Heart left ventricle (tissue), 13 donors: ENCODE results near the gene DMKN.
"Not testable (repeated sequence)": the region's sequence is repeated elsewhere in the genome, so short reads cannot be mapped to it uniquely, and the experiment has no call there.

Experiments used
- POLR2A ChIP-seq, 2 donors: fragments of 450-650 bp; IDR thresholded peaks; one replicate each; pipeline ENCODE4 v1.6.1; 2017; ENCODE audit warnings: antibody characterized with exemption in 2 of 2, mild to moderate bottlenecking in 2 of 2, moderate library complexity in 2 of 2
- TF ChIP-seq, protein P1 (sequence below), 12 donors: fragments of 200-600 bp; sonication (generic) in 4 of 12; IDR thresholded peaks; one replicate each; pipeline versions ENCODE4 v1.5.0 to v1.8.0; 2018 to 2022; ENCODE audit warnings: antibody characterized with exemption in 12 of 12, mild to moderate bottlenecking in 5 of 12
- donor health status: ischemic (EF 13 %, LVEDD 7.1; RV severe dilation, severe dysfunction).
- donor health status: DM: no; HTN: yes; CAD: no.
- donor health status: DM: no; HTN: no; CAD: no.
- donor health status: ischemic (EF 25% LVEDD 6.9; RV normal size, moderate dysfunction).
- donor health status: ischemic (EF 25% LVEDD 5.7; RV mildly dilated, moderate dysfunction).
- donor health status: ischemic (EF 35%, LVEDD 5.7; RV mildly dilated, moderate dysfunction).
- donor health status: nonischemic (EF 11% LVEDD 7.7; RV severe dilation, severe dysfunction).
- donor health status: DM: yes; HTN: yes; CAD: no.
- donor health status: PGD.
- donor health status: ischemic (EF 29% LVEDD 5.4; RV normal size, mild dysfunction).
- donor health status: nonischemic (EF 23%, LVEDD 6.1; RV moderate dilation, normal function).

DNA sequence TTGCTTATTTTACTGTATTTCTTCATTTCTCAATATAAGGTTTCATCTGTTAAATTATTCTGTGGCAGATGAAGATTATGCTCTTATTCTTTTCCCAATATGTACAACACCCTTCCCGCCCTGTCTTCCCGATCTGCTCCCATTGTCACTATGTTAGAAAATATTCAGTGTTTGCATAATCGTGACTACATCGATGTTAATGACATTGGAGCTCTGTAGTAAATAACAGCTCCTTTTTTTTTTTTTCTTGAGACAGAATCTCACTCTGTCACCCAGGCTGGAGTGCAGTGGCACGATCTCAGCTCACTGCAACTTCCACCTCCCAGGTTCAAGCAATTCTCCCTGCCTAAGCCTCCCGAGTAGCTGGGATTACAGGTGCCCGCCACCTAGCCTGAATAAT, 50.5 kb downstream of the DMKN start:
- TF ChIP-seq, protein P1, sequence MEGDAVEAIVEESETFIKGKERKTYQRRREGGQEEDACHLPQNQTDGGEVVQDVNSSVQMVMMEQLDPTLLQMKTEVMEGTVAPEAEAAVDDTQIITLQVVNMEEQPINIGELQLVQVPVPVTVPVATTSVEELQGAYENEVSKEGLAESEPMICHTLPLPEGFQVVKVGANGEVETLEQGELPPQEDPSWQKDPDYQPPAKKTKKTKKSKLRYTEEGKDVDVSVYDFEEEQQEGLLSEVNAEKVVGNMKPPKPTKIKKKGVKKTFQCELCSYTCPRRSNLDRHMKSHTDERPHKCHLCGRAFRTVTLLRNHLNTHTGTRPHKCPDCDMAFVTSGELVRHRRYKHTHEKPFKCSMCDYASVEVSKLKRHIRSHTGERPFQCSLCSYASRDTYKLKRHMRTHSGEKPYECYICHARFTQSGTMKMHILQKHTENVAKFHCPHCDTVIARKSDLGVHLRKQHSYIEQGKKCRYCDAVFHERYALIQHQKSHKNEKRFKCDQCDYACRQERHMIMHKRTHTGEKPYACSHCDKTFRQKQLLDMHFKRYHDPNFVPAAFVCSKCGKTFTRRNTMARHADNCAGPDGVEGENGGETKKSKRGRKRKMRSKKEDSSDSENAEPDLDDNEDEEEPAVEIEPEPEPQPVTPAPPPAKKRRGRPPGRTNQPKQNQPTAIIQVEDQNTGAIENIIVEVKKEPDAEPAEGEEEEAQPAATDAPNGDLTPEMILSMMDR (IDR thresholded peaks at IDR 0.05) = not testable (repeated sequence)
- not testable (repeated sequence) for TF ChIP-seq POLR2A (IDR thresholded peaks at IDR 0.05)
